Ovary (tissue), 9 donors: ENCODE data around the gene PPP1R2. TPM values are rescaled to one million over a fixed set of nuclear protein-coding genes. Genes with fewer than 3 reads are reported as not detected.

Source experiments
- DNase-seq, 5 donors: peaks; one replicate each; pipeline ENCODE4 v3.0.0-alpha.2; 2019 to 2020
- H3K27ac ChIP-seq, 2 donors: fragments of 200-600 bp; one replicate each; pipeline versions ENCODE4 v1.5.1 to v1.8.0; 2019 to 2022
- H3K27me3 ChIP-seq: fragments of 200-600 bp; one replicate; pipeline ENCODE4 v1.8.0; 2022
- H3K36me3 ChIP-seq: fragments of 200-600 bp; sonication (generic); one replicate; pipeline ENCODE4 v1.5.1; 2019
- H3K4me1 ChIP-seq: one replicate; pipeline ENCODE4 v1.8.1; 2013; ENCODE audit warnings: mild to moderate bottlenecking, moderate library complexity; ENCODE audit not compliant: insufficient read depth
- H3K4me3 ChIP-seq: fragments of 200-600 bp; sonication (generic); one replicate; pipeline ENCODE4 v1.5.1; 2017
- H3K9me3 ChIP-seq, 2 donors: fragments of 200-600 bp in 1 of 2; sonication (generic) in 1 of 2; one replicate each; pipeline versions ENCODE4 v1.5.1 to v1.8.1; 2013 to 2019; ENCODE audit warnings: mild to moderate bottlenecking in 1 of 2, moderate library complexity in 1 of 2
- EP300 ChIP-seq: sonication (generic); formaldehyde crosslinking; IDR thresholded peaks from one replicate; pipeline ENCODE4 v1.6.1; 2017; ENCODE audit warnings: antibody characterized with exemption
- POLR2A ChIP-seq: fragments of 450-650 bp; IDR thresholded peaks from one replicate; pipeline ENCODE4 v1.6.1; 2017; ENCODE audit warnings: antibody characterized with exemption, mild to moderate bottlenecking, moderate library complexity
- WGBS, 3 donors: extraction: QIAGEN DNeasy Blood & Tissue Kit in 1 of 3; methylation state at CpG; one replicate each; pipeline versions ENCODE4 v1.1.5 to v1.1.7; 2013 to 2017; 5-methylcytosine and 5-hydroxymethylcytosine counted together
- intact Hi-C, 4 donors: fragments of 100-400 bp; cut with DNase I; formaldehyde crosslinking; loops; one replicate each; pipeline versions ENCODE4 v1.11.0 to v1.15.1; 2022 to 2023
- polyA plus RNA-seq, 2 donors: library from polyadenylated mRNA; stranded (reverse); fragments of 200-250 nt in 1 of 2; fragments of 350-450 nt in 1 of 2; fragmentation: Illumina TruSeq in 1 of 2; extraction: RNeasy Lipid Tissue Mini Kit (QIAGEN cat#74804) in 1 of 2; gene quantifications; one replicate each; pipeline ENCODE4 v1.2.3, GENCODE V29; 2013 to 2014
- total RNA-seq, 7 donors: library from RNA; depleted of rRNA in 2 of 7; stranded (reverse); fragments of >200 nt in 2 of 7; fragmentation: NEBNext Ultra II Directional in 3 of 7; extraction: Animal tissue kit (Norgen Biotek cat#: 25700) in 3 of 7; gene quantifications; one replicate each; pipeline versions ENCODE4 v1.1.0 to v1.2.4, GENCODE V29; 2016 to 2023
- TF ChIP-seq, protein P1 (sequence below), 3 donors: fragments of 450-650 bp in 2 of 3; fragments of 200-600 bp in 1 of 3; IDR thresholded peaks; one replicate each; pipeline versions ENCODE4 v1.5.1 to v1.8.0; 2016 to 2022; ENCODE audit warnings: antibody characterized with exemption in 3 of 3, mild to moderate bottlenecking in 1 of 3
- donor health status: DM: no; HTN: no; CAD: no; lungs with moderate emphysema.
- donor health status: DM: no; HTN: no; CAD: no.
- donor health status: Bipolar disorder and iron deficiency.
- donor health status: DM: yes; HTN: yes; CAD: no.
- donor health status: DM: no; HTN: no; CAD: no.
- donor health status: DM: yes; HTN: yes; CAD: no.

PPP1R2 gene
- total and polyA plus RNA-seq, 9 donors = 22.5 to 50.2 (median 40.6) TPM

DNA sequence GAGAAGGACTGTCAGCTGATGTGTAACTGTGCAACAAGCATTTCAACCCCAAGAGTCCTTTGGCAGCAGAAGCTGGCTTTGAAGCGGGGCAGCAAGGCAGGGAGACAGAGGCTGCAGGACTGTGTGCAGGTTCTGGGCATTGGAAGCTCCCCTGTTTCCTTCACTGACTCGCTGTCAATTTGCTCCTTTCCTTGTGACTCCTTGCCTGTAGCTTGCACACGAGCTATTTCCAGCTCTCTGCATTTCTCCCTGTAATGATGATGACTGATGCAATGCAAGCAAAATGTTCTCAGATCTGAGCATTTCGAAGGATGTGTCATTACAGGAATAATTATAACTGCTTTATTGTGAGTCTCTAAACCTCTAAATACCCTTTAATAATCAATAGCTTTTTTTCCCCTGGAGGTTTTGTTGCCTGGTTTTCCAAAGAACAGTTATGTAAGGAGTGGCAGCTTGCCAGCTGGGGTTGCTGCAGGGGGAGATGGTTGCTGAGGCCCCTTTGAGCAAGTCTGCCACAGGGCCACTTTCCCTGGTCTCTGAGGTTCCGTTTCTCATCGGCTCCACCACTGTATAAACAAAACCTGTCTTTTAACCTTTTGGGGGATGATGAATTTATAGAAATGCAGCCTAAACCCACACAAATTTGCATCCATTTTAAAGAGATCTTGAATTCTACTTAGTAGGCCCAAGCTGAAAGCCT lies 37.8 kb upstream of the PPP1R2 start:
- Histone ChIP-seq H3K27me3 (no peaks in the 10 kb centered on the region), H3K36me3 (no peaks in the 10 kb centered on the region), H3K4me3 (no peak overlapping the region), H3K9me3 (no peaks in the 10 kb centered on the region), H3K4me1 (peaks cover 9% of the 10 kb centered on the region), H3K27ac (no peak overlapping the region)
- WGBS, 3 donors = 43 to 45% (median 43%) methylated on average over 6 of the region's 6 CpGs
- TF ChIP-seq POLR2A (no peak), EP300 (no peak)
- TF ChIP-seq, protein P1, sequence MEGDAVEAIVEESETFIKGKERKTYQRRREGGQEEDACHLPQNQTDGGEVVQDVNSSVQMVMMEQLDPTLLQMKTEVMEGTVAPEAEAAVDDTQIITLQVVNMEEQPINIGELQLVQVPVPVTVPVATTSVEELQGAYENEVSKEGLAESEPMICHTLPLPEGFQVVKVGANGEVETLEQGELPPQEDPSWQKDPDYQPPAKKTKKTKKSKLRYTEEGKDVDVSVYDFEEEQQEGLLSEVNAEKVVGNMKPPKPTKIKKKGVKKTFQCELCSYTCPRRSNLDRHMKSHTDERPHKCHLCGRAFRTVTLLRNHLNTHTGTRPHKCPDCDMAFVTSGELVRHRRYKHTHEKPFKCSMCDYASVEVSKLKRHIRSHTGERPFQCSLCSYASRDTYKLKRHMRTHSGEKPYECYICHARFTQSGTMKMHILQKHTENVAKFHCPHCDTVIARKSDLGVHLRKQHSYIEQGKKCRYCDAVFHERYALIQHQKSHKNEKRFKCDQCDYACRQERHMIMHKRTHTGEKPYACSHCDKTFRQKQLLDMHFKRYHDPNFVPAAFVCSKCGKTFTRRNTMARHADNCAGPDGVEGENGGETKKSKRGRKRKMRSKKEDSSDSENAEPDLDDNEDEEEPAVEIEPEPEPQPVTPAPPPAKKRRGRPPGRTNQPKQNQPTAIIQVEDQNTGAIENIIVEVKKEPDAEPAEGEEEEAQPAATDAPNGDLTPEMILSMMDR (IDR thresholded peaks at IDR 0.05) = no peak
- DNase-seq = peak; percentile 35 to 54 (median 45)
- intact Hi-C loops = no loop called here

DNA sequence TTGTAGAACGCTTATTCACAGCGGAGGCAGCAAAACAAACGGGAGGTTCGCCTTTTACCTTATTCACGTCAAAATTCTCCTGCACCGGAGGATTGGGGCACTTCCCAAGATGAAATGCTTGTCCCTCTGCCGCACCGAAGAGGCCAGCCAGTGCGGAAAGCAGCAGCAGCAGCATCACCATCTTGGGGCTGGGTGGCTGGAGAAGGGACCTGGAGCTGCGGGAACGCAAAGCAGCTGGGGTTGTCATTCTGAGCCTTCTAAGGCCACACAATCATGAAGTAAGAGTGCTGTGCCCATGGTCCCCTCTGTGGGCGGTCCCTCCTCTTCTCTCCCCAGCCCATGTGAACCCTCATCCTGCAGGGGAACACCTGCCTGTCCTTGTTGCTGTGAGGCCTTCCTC lies 36.2 kb upstream of the PPP1R2 start:
- no peak overlapping the region for H3K27ac ChIP-seq
- no peaks in the 10 kb centered on the region for H3K36me3 ChIP-seq
- H3K4me3 ChIP-seq = no peak overlapping the region
- intact Hi-C loops = no loop called here
- DNase-seq = no peak
- peaks cover 5% of the 10 kb centered on the region for H3K4me1 ChIP-seq
- WGBS, 3 donors = 93 to 96% (median 95%) methylated on average over 12 of the region's 12 CpGs
- TF ChIP-seq POLR2A (no peak), EP300 (no peak)
- TF ChIP-seq, protein P1 (IDR thresholded peaks at IDR 0.05) = no peak
- no peaks in the 10 kb centered on the region for H3K9me3 ChIP-seq
- H3K27me3 ChIP-seq = no peaks in the 10 kb centered on the region

DNA sequence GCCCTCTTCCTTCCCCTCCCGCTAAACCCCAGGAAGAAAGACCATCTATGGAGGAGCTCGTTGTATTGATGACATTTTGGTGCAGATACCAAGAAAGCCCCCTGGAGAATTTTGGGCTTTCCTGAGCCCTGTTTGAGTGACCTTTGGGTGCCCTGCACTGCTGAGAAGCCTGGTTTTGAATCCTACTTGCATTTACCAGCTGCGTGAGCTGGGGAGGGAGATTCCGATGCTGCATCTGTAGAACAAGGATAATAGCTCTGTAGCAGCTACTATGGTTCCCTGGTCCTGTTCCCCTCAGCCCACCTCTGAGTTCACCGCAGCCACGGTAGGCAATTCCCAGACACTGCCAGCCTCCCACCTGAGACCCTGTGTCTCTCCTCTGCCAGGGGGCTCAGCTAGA lies 35.4 kb upstream of the PPP1R2 start:
- no peak overlapping the region for H3K4me3 ChIP-seq
- H3K9me3 ChIP-seq = no peaks in the 10 kb centered on the region
- H3K27me3 ChIP-seq = no peaks in the 10 kb centered on the region
- WGBS, 3 donors = 86 to 91% (median 91%) methylated on average over 6 of the region's 6 CpGs
- H3K36me3 ChIP-seq = no peaks in the 10 kb centered on the region
- intact Hi-C loops = no loop called here
- DNase-seq = no peak
- H3K27ac ChIP-seq = no peak overlapping the region
- TF ChIP-seq POLR2A (no peak), EP300 (no peak)
- TF ChIP-seq, protein P1 (IDR thresholded peaks at IDR 0.05) = no peak
- peaks cover 5% of the 10 kb centered on the region for H3K4me1 ChIP-seq

DNA sequence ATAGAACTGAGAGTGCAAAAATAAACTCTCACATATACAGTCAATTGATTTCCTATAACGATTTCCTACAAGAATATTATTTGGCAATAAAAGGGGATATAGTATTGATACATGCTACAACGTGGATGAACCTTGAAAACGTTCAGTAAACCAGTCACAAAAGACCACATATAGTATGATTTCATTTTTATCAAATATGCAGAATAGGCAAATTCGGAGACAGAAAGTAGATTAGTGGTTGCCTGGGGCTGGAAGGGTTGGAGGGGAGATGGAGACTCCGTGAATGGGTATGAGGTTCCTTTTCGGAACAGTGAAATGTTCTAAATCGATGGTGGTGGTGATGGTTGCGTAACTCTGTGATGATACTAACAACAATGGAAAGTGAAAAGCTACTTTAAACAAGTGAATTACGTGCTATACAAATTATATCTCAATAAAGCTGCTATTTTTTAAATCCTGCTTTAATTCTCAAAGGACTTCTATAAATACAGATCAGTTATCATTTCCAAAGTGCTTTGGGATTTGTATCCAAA lies 34.6 kb upstream of the PPP1R2 start:
- no peaks in the 10 kb centered on the region for H3K9me3 ChIP-seq
- TF ChIP-seq, protein P1 (IDR thresholded peaks at IDR 0.05) = no peak
- TF ChIP-seq POLR2A = no peak
- TF ChIP-seq EP300 = no peak
- intact Hi-C loops = no loop called here
- WGBS, 3 donors = 79 to 92% (median 83%) methylated on average over 9 of the region's 9 CpGs
- no peaks in the 10 kb centered on the region for H3K36me3 ChIP-seq
- no peak overlapping the region for H3K4me3 ChIP-seq
- H3K4me1 ChIP-seq = peaks cover 3% of the 10 kb centered on the region
- H3K27ac ChIP-seq = no peak overlapping the region
- H3K27me3 ChIP-seq = no peaks in the 10 kb centered on the region
- no peak for DNase-seq
